ENCODE data around the gene SCAMP2.

GRCh38 chr15:74827614-74828013 is 45.6 kb downstream of the SCAMP2 start:
- no peak for TF ChIP-seq CTCF (IDR thresholded peaks at IDR 0.05)
- TF ChIP-seq EZH2 (IDR thresholded peaks at IDR 0.05; ENCODE audit: borderline replicate concordance, insufficient read depth, low read depth, low read length, poor library complexity, severe bottlenecking): no peak

Measured in B cell (primary cell).